Stomach smooth muscle (tissue), 2 donors: Measurements from ENCODE around the gene SULT2B1.
"Not testable (repeated sequence)": the region's sequence is repeated elsewhere in the genome, so short reads cannot be mapped to it uniquely, and the experiment has no call there.

Source experiments
- H3K27ac ChIP-seq: one replicate; pipeline ENCODE4 v1.7.0; 2013; ENCODE audit warnings: mild to moderate bottlenecking, low read length, inconsistent platforms
- H3K27me3 ChIP-seq, 2 donors: one replicate each; pipeline ENCODE4 v1.7.0; 2013; ENCODE audit warnings: low read length in 2 of 2; ENCODE audit not compliant: insufficient read depth in 2 of 2, control insufficient read depth in 1 of 2
- H3K36me3 ChIP-seq, 2 donors: one replicate each; pipeline ENCODE4 v1.7.0; 2013; ENCODE audit warnings: low read length in 2 of 2; ENCODE audit not compliant: control insufficient read depth in 2 of 2, insufficient read depth in 2 of 2
- H3K4me1 ChIP-seq: one replicate; pipeline ENCODE4 v1.7.0; 2013; ENCODE audit warnings: low read length; ENCODE audit not compliant: control insufficient read depth, insufficient read depth
- H3K4me3 ChIP-seq, 2 donors: one replicate each; pipeline ENCODE4 v1.7.0; 2013; ENCODE audit warnings: low read length in 2 of 2
- H3K9ac ChIP-seq, 2 donors: one replicate each; pipeline ENCODE4 v1.7.0; 2013; ENCODE audit warnings: low read length in 2 of 2, mild to moderate bottlenecking in 1 of 2
- H3K9me3 ChIP-seq, 2 donors: one replicate each; pipeline ENCODE4 v1.7.0; 2013; ENCODE audit warnings: low read length in 2 of 2; ENCODE audit not compliant: control insufficient read depth in 2 of 2
- donor health status: healthy.
- donor health status: Pancreatic carcinoma.

SULT2B1 gene

GRCh38 chr19:48561412-48561811 lies 9.4 kb downstream of the SULT2B1 start:
- Histone ChIP-seq H3K9me3 (no peaks in the 10 kb centered on the region), H3K4me3 (no peak overlapping the region), H3K36me3 (no peaks in the 10 kb centered on the region), H3K27me3 (peaks cover 5 to 10% of the 10 kb centered on the region in 2 donors), H3K9ac (no peak overlapping the region), H3K4me1 (no peaks in the 10 kb centered on the region), H3K27ac (no peak overlapping the region)

- no peak overlapping the region for H3K27ac ChIP-seq
- H3K36me3 ChIP-seq = no peaks in the 10 kb centered on the region
Measured at GRCh38 chr19:48565090-48565489, 13.1 kb downstream of the SULT2B1 start.

DNA sequence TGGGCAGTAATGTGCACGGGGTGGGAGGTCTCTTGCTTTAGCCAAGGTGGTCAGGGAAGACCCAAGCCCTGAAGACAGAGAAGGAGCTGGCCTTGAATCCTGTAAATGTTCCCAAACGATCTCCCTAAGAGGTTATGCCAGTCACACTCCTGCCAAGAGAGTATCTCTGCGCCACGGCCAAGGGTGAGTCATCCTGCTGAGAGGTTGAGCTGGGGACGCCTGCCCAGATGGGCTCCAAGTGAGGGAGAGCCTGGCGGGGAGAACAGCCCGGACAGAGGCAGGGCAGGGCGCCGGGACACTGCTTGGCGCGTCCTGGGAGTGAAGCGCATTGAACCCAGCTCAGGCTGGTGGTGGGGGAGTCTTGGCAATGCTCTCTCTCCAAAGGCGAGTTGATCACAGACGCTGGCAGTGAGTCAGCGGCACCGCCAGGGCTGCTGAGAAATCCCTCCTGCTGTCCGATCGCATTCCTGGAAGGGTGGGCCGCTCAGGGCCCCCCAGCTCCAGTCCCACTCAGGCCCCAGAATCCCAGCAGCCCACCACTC lies 16.4 kb downstream of the SULT2B1 start:
- H3K9me3 ChIP-seq = no peaks in the 10 kb centered on the region
- H3K36me3 ChIP-seq = no peaks in the 10 kb centered on the region
- peak overlapping the region; percentile 40 to 64 for H3K4me3 ChIP-seq
- H3K4me1 ChIP-seq = peaks cover 12% of the 10 kb centered on the region
- H3K9ac ChIP-seq = peak overlapping the region; percentile 42 to 63
- H3K27ac ChIP-seq = peak overlapping the region; percentile 49
- H3K27me3 ChIP-seq = no peaks in the 10 kb centered on the region

More at GRCh38 chr19:48565090-48565489, 13.1 kb downstream of the SULT2B1 start:
- Histone ChIP-seq H3K4me1 (peaks cover 12% of the 10 kb centered on the region), H3K4me3 (no peak overlapping the region), H3K9me3 (no peaks in the 10 kb centered on the region), H3K9ac (no peak overlapping the region), H3K27me3 (no peaks in the 10 kb centered on the region)

- Histone ChIP-seq H3K9ac (no peak overlapping the region), H3K9me3 (no peaks in the 10 kb centered on the region), H3K4me1 (peaks cover 17% of the 10 kb centered on the region), H3K36me3 (no peaks in the 10 kb centered on the region), H3K27me3 (no peaks in the 10 kb centered on the region), H3K27ac (no peak overlapping the region), H3K4me3 (no peak overlapping the region)
Measured at GRCh38 chr19:48569814-48570213, 17.8 kb downstream of the SULT2B1 start.

- no peaks in the 10 kb centered on the region for H3K9me3 ChIP-seq
- no peak overlapping the region for H3K4me3 ChIP-seq
- no peaks in the 10 kb centered on the region for H3K27me3 ChIP-seq
- no peaks in the 10 kb centered on the region for H3K36me3 ChIP-seq
- no peak overlapping the region for H3K27ac ChIP-seq
- H3K4me1 ChIP-seq = peaks cover 17% of the 10 kb centered on the region
- H3K9ac ChIP-seq = no peak overlapping the region
Measured at GRCh38 chr19:48571378-48572162, 19.6 kb downstream of the SULT2B1 start.

- no peak overlapping the region for H3K4me3 ChIP-seq
- no peaks in the 10 kb centered on the region for H3K36me3 ChIP-seq
- H3K4me1 ChIP-seq = peaks cover 11% of the 10 kb centered on the region
- H3K9ac ChIP-seq = no peak overlapping the region
- no peaks in the 10 kb centered on the region for H3K27me3 ChIP-seq
- no peaks in the 10 kb centered on the region for H3K9me3 ChIP-seq
- H3K27ac ChIP-seq = no peak overlapping the region
Measured at GRCh38 chr19:48573163-48573505, 21.2 kb downstream of the SULT2B1 start.

GRCh38 chr19:48575931-48576622 lies 24.1 kb downstream of the SULT2B1 start:
- Histone ChIP-seq H3K4me1 (peaks cover 5% of the 10 kb centered on the region), H3K27ac (no peak overlapping the region), H3K27me3 (no peaks in the 10 kb centered on the region), H3K36me3 (no peaks in the 10 kb centered on the region), H3K9me3 (no peaks in the 10 kb centered on the region), H3K9ac (no peak overlapping the region), H3K4me3 (no peak overlapping the region)

- not testable (repeated sequence) for H3K4me1 ChIP-seq, H3K27me3 ChIP-seq, H3K27ac ChIP-seq, H3K9ac ChIP-seq, H3K9me3 ChIP-seq, H3K4me3 ChIP-seq, H3K36me3 ChIP-seq
Measured at GRCh38 chr19:48577908-48578307, 25.9 kb downstream of the SULT2B1 start.

GRCh38 chr19:48578891-48579290 lies 26.9 kb downstream of the SULT2B1 start:
- H3K9ac ChIP-seq = no peak overlapping the region
- no peaks in the 10 kb centered on the region for H3K27me3 ChIP-seq
- H3K4me3 ChIP-seq = no peak overlapping the region
- no peak overlapping the region for H3K27ac ChIP-seq
- peaks cover 5% of the 10 kb centered on the region for H3K4me1 ChIP-seq
- no peaks in the 10 kb centered on the region for H3K36me3 ChIP-seq
- H3K9me3 ChIP-seq = no peaks in the 10 kb centered on the region

DNA sequence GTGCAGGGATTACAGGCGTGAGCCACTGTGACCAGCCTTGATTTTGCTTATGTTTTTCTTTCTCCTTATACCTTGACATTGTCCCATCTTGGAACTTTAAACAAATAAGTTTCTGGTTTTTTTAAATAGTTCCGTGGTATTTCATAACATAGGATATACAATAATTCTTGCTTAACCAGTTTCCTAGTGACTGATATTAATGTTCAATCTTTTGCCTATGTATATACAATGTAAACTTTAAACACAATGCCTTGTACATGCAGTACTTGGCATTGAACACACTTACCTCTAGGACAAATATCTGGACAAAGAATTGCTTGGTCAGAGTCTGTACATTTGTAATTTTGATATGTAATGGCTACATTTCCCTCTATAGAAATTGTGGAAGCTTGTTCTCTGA lies 30.2 kb downstream of the SULT2B1 start:
- H3K36me3 ChIP-seq = no peaks in the 10 kb centered on the region
- H3K9me3 ChIP-seq = no peaks in the 10 kb centered on the region
- H3K4me3 ChIP-seq = no peak overlapping the region
- peaks cover 4% of the 10 kb centered on the region for H3K4me1 ChIP-seq
- no peak overlapping the region for H3K27ac ChIP-seq
- H3K9ac ChIP-seq = no peak overlapping the region
- H3K27me3 ChIP-seq = peaks cover 0 to 4% of the 10 kb centered on the region in 2 donors

DNA sequence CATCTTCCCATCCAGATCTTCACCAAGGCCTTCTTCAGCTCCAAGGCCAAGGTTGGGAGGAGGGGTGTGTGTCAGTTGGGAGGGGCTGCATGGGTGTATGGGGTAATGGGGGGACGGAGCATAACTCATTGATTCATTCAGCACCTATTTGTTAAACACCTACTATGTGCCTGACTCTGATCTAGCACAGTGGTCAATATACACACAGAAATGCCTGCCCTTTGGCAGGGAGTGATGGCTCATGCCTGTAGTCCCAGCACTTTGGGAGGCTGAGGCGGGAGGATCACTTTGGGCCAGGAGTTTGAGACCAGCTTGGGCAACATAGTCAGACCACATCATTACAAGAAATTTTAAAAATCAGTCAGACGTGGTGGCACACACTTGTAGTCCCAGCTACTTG lies 35.4 kb downstream of the SULT2B1 start:
- no peak overlapping the region for H3K27ac ChIP-seq
- no peaks in the 10 kb centered on the region for H3K9me3 ChIP-seq
- H3K9ac ChIP-seq = no peak overlapping the region
- H3K4me1 ChIP-seq = peaks cover 11% of the 10 kb centered on the region
- no peak overlapping the region for H3K4me3 ChIP-seq
- H3K27me3 ChIP-seq = peaks cover 0 to 4% of the 10 kb centered on the region in 2 donors
- no peaks in the 10 kb centered on the region for H3K36me3 ChIP-seq
